NB4 (cell line): Measurements from ENCODE around the gene OSBPL10.

ENCODE experiments used
- TF ChIP-seq, protein P1 (sequence below): IDR thresholded peaks from 2 replicates; pipeline ENCODE4 v1.6.1; 2011; ENCODE audit warnings: low read depth, low read length
- TF ChIP-seq, protein P2 (sequence below): IDR thresholded peaks from one replicate; pipeline ENCODE4 v1.5.1; 2012; ENCODE audit warnings: low read depth, low read length

DNA sequence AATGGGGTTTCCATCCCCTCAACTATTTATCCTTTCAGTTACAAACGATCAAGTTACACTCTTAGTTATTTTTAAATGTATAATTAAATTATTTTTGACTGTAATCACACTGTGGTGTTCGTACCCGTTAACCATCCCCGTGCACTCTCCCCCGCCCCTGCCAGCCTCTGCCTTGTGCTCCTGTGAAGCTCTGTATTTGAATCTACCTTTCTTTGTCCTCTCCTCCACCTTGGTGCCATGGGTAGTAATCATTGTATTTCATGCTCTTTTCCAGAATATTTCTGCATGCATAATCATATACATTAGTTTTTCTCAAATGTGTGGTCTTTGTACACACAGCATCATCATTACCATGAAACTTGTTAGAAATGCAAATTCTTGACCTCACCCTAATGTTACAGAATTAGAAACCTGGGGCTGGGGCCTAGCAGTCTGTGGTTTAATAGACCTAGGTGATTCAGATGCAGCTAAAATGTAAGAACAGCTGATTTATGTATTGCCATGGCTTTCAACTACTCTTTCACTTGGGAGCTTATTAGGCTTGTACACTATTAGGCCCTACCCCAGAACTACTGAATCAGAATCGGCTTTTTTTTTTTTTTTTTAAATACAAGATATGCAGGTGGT lies 356.9 kb downstream of the OSBPL10 start:
- TF ChIP-seq, protein P1, sequence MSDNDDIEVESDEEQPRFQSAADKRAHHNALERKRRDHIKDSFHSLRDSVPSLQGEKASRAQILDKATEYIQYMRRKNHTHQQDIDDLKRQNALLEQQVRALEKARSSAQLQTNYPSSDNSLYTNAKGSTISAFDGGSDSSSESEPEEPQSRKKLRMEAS = no peak
- TF ChIP-seq, protein P2, sequence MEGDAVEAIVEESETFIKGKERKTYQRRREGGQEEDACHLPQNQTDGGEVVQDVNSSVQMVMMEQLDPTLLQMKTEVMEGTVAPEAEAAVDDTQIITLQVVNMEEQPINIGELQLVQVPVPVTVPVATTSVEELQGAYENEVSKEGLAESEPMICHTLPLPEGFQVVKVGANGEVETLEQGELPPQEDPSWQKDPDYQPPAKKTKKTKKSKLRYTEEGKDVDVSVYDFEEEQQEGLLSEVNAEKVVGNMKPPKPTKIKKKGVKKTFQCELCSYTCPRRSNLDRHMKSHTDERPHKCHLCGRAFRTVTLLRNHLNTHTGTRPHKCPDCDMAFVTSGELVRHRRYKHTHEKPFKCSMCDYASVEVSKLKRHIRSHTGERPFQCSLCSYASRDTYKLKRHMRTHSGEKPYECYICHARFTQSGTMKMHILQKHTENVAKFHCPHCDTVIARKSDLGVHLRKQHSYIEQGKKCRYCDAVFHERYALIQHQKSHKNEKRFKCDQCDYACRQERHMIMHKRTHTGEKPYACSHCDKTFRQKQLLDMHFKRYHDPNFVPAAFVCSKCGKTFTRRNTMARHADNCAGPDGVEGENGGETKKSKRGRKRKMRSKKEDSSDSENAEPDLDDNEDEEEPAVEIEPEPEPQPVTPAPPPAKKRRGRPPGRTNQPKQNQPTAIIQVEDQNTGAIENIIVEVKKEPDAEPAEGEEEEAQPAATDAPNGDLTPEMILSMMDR = no peak
